Trophoblast cell (in vitro differentiated cells and primary cell): ENCODE data around the gene LRRFIP2.
A peak's percentile ranks its signal among the peaks of the same experiment; 100 is the strongest.

ENCODE experiments used
- DNase-seq, 2 donors: peaks; one replicate each; pipeline ENCODE4 v3.0.0-alpha.2; 2016
- H2AFZ ChIP-seq: 2 replicates; pipeline ENCODE4 v1.6.1; 2013; ENCODE audit warnings: low read length, moderate library complexity, mild to moderate bottlenecking; ENCODE audit not compliant: insufficient read depth, poor library complexity
- H2AK5ac ChIP-seq: 2 replicates; pipeline ENCODE4 v1.6.1; 2013; ENCODE audit warnings: mild to moderate bottlenecking, low read length
- H2BK120ac ChIP-seq: 2 replicates; pipeline ENCODE4 v1.6.1; 2013; ENCODE audit warnings: low read length, mild to moderate bottlenecking, moderate library complexity; ENCODE audit not compliant: insufficient read depth, poor library complexity
- H2BK12ac ChIP-seq: 2 replicates; pipeline ENCODE4 v1.6.1; 2013; ENCODE audit warnings: mild to moderate bottlenecking, low read length, moderate library complexity
- H2BK5ac ChIP-seq: 2 replicates; pipeline ENCODE4 v1.6.1; 2013; ENCODE audit warnings: low read length, low read depth, moderate library complexity, mild to moderate bottlenecking; ENCODE audit not compliant: poor library complexity
- H3K14ac ChIP-seq: 2 replicates; pipeline ENCODE4 v1.6.1; 2013; ENCODE audit warnings: mild to moderate bottlenecking, low read length
- H3K18ac ChIP-seq: 2 replicates; pipeline ENCODE4 v1.6.1; 2013; ENCODE audit warnings: mild to moderate bottlenecking, low read length
- H3K23ac ChIP-seq: 2 replicates; pipeline ENCODE4 v1.6.1; 2013; ENCODE audit warnings: low read length
- H3K27ac ChIP-seq: 2 replicates; pipeline ENCODE4 v1.5.1; 2013; ENCODE audit warnings: low read depth, mild to moderate bottlenecking, inconsistent platforms, low read length, moderate library complexity
- H3K27me3 ChIP-seq: 2 replicates; pipeline ENCODE4 v1.6.1; 2013; ENCODE audit warnings: inconsistent platforms, mild to moderate bottlenecking, low read length, moderate library complexity; ENCODE audit not compliant: insufficient read depth
- H3K36me3 ChIP-seq, 2 experiments: 1 replicate in 1 of 2; 2 replicates in 1 of 2; pipeline ENCODE4 v1.6.1; 2013; ENCODE audit warnings: low read length in 2 of 2, mild to moderate bottlenecking in 2 of 2, moderate library complexity in 1 of 2; ENCODE audit not compliant: insufficient read depth in 2 of 2, control insufficient read depth in 1 of 2
- H3K4ac ChIP-seq: 2 replicates; pipeline ENCODE4 v1.6.1; 2013; ENCODE audit warnings: low read depth, mild to moderate bottlenecking, low read length, moderate library complexity
- H3K4me1 ChIP-seq, 2 experiments: 1 replicate in 1 of 2; 2 replicates in 1 of 2; pipeline ENCODE4 v1.6.1; 2013; ENCODE audit warnings: low read length in 2 of 2, mild to moderate bottlenecking in 2 of 2, moderate library complexity in 1 of 2; ENCODE audit not compliant: insufficient read depth in 2 of 2, control insufficient read depth in 1 of 2
- H3K4me2 ChIP-seq: 2 replicates; pipeline ENCODE4 v1.6.1; 2013; ENCODE audit warnings: inconsistent platforms, mild to moderate bottlenecking, low read length, moderate library complexity
- H3K4me3 ChIP-seq: 2 replicates; pipeline ENCODE4 v1.5.1; 2013; ENCODE audit warnings: mild to moderate bottlenecking, low read depth, low read length, inconsistent platforms
- H3K79me1 ChIP-seq: one replicate; pipeline ENCODE4 v1.6.1; 2013; ENCODE audit warnings: low read length
- H3K79me2 ChIP-seq: 2 replicates; pipeline ENCODE4 v1.6.1; 2013; ENCODE audit warnings: low read length, mild to moderate bottlenecking; ENCODE audit not compliant: control insufficient read depth, insufficient read depth, poor library complexity
- H3K9ac ChIP-seq: 2 replicates; pipeline ENCODE4 v1.6.1; 2013; ENCODE audit warnings: mild to moderate bottlenecking, low read length
- H3K9me3 ChIP-seq: 2 replicates; pipeline ENCODE4 v1.6.1; 2013; ENCODE audit warnings: low read depth, mild to moderate bottlenecking, control low read depth, inconsistent platforms, low read length; ENCODE audit not compliant: insufficient read depth
- H4K12ac ChIP-seq: 2 replicates; pipeline ENCODE4 v1.6.1; 2013; ENCODE audit warnings: low read depth, mild to moderate bottlenecking, low read length, moderate library complexity
- H4K8ac ChIP-seq: 2 replicates; pipeline ENCODE4 v1.6.1; 2013; ENCODE audit warnings: low read depth, mild to moderate bottlenecking, low read length, moderate library complexity
- H4K91ac ChIP-seq: one replicate; pipeline ENCODE4 v1.6.1; 2013; ENCODE audit warnings: low read depth, mild to moderate bottlenecking, low read length, moderate library complexity
- WGBS: extraction: QIAGEN DNeasy Blood & Tissue Kit; methylation state at CpG from one replicate; pipeline ENCODE4 v1.1.7; 2013; ENCODE audit warnings: missing lambda C conversion rate; ENCODE audit not compliant: insufficient read length, insufficient coverage; ENCODE audit errors: extremely low coverage; 5-methylcytosine and 5-hydroxymethylcytosine counted together

Gene LRRFIP2

DNA sequence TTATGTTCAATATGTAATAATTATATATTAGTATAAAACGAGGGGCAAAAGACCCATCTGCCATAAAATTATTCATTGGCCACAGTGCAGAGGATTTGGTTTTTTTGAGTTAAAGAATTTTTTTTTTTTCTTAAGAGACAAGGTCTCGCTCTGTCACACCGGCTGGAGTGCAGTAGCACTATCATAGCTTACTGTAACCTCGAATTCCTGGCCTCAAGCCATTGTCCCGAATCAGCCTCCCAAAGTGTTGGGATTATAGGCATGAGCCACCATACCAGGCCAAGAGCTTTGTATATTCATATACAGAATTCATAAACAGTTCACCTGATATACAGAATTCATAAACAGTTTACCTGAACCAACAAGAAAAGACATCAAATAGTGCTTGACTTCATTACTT, 20.2 kb upstream of the LRRFIP2 start:
- no peak overlapping the region for H3K4me2 ChIP-seq
- H3K4me1 ChIP-seq, result peaks cover 3 to 8% of the 10 kb centered on the region in 2 experiments
- H3K79me2 ChIP-seq, result no peaks in the 10 kb centered on the region

DNA sequence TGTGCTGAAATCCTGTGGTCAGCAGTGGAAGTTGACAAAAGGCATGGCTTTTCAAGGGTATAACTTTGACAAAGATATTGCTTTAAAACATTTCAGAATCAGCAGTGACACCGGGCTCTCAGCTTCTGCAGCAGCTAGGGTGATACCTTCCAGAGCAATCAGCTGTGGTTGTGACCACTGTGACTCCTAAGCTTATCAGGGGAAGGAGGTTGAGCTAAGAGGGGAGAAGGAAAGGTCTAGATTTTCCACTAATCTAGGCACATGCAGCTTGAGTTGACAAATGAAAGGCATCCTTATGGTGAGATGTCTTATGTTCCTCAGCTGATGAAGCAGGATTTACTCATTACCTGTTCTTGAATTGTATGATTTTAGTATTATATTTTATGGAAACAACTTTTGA, 16.3 kb upstream of the LRRFIP2 start:
- no peaks in the 10 kb centered on the region for H3K79me2 ChIP-seq
- H3K23ac ChIP-seq, result no peak overlapping the region
- DNase-seq, result no peak
- no peak overlapping the region for H3K18ac ChIP-seq
- no peaks in the 10 kb centered on the region for H3K9me3 ChIP-seq
- no peak overlapping the region for H2BK12ac ChIP-seq
- no peaks in the 10 kb centered on the region for H3K27me3 ChIP-seq
- H3K4ac ChIP-seq, result no peak overlapping the region
- no peaks in the 10 kb centered on the region for H3K4me1 ChIP-seq
- H3K79me1 ChIP-seq, result no peaks in the 10 kb centered on the region
- H4K12ac ChIP-seq, result no peak overlapping the region
- no peak overlapping the region for H2AFZ ChIP-seq
- H3K14ac ChIP-seq, result no peak overlapping the region
- H4K8ac ChIP-seq, result no peak overlapping the region
- H3K9ac ChIP-seq, result no peak overlapping the region
- H2BK5ac ChIP-seq, result no peak overlapping the region
- no peak overlapping the region for H3K4me3 ChIP-seq
- no CpG with 5 or more reads among the region's 1 CpG for WGBS
- H2AK5ac ChIP-seq, result no peak overlapping the region
- H2BK120ac ChIP-seq, result no peak overlapping the region
- H3K4me2 ChIP-seq, result no peak overlapping the region
- H3K27ac ChIP-seq, result no peak overlapping the region
- H3K36me3 ChIP-seq, result no peaks in the 10 kb centered on the region
- no peak overlapping the region for H4K91ac ChIP-seq

More for the DNA sequence above, 20.2 kb upstream of the LRRFIP2 start:
- no peaks in the 10 kb centered on the region for H3K27me3 ChIP-seq
- H3K18ac ChIP-seq, result no peak overlapping the region
- DNase-seq, result no peak
- no peak overlapping the region for H4K91ac ChIP-seq
- no peak overlapping the region for H4K8ac ChIP-seq
- H3K23ac ChIP-seq, result no peak overlapping the region
- H2BK5ac ChIP-seq, result no peak overlapping the region
- H2BK12ac ChIP-seq, result no peak overlapping the region
- no peak overlapping the region for H2AK5ac ChIP-seq
- no peak overlapping the region for H3K9ac ChIP-seq
- no peak overlapping the region for H3K27ac ChIP-seq
- no peak overlapping the region for H2BK120ac ChIP-seq
- H3K79me1 ChIP-seq, result no peaks in the 10 kb centered on the region
- H3K4me3 ChIP-seq, result no peak overlapping the region
- no peak overlapping the region for H2AFZ ChIP-seq
- H3K36me3 ChIP-seq, result no peaks in the 10 kb centered on the region
- no peaks in the 10 kb centered on the region for H3K9me3 ChIP-seq
- no peak overlapping the region for H4K12ac ChIP-seq
- no CpG with 5 or more reads among the region's 5 CpGs for WGBS
- H3K14ac ChIP-seq, result no peak overlapping the region
- no peak overlapping the region for H3K4ac ChIP-seq

GRCh38 chr3:37189109-37189508, 14.7 kb upstream of the LRRFIP2 start:
- H4K8ac ChIP-seq, result no peak overlapping the region
- no peak overlapping the region for H3K27ac ChIP-seq
- H3K79me1 ChIP-seq, result no peaks in the 10 kb centered on the region
- no peak overlapping the region for H3K4me3 ChIP-seq
- H2BK12ac ChIP-seq, result no peak overlapping the region
- DNase-seq, result no peak
- no peaks in the 10 kb centered on the region for H3K79me2 ChIP-seq
- WGBS, result no CpG with 5 or more reads among the region's 4 CpGs
- H3K36me3 ChIP-seq, result no peaks in the 10 kb centered on the region
- H4K12ac ChIP-seq, result no peak overlapping the region
- no peak overlapping the region for H2BK5ac ChIP-seq
- no peak overlapping the region for H2AFZ ChIP-seq
- H3K4ac ChIP-seq, result no peak overlapping the region
- H3K4me2 ChIP-seq, result no peak overlapping the region
- H3K9me3 ChIP-seq, result no peaks in the 10 kb centered on the region
- H3K18ac ChIP-seq, result no peak overlapping the region
- H2BK120ac ChIP-seq, result no peak overlapping the region
- no peaks in the 10 kb centered on the region for H3K27me3 ChIP-seq
- H3K23ac ChIP-seq, result no peak overlapping the region
- no peak overlapping the region for H4K91ac ChIP-seq
- H3K9ac ChIP-seq, result no peak overlapping the region
- no peak overlapping the region for H2AK5ac ChIP-seq
- no peak overlapping the region for H3K14ac ChIP-seq
- no peaks in the 10 kb centered on the region for H3K4me1 ChIP-seq

GRCh38 chr3:37183976-37184375, 9.6 kb upstream of the LRRFIP2 start:
- Histone ChIP-seq H3K4ac (no peak overlapping the region), H3K14ac (no peak overlapping the region), H2AK5ac (no peak overlapping the region), H3K9ac (no peak overlapping the region), H2BK5ac (no peak overlapping the region), H4K8ac (no peak overlapping the region), H3K79me1 (no peaks in the 10 kb centered on the region), H3K27ac (no peak overlapping the region), H4K91ac (no peak overlapping the region), H3K23ac (no peak overlapping the region), H3K36me3 (peaks cover 0 to 2% of the 10 kb centered on the region in 2 experiments), H3K79me2 (no peaks in the 10 kb centered on the region), H2AFZ (no peak overlapping the region), H3K4me1 (peaks cover 0 to 2% of the 10 kb centered on the region in 2 experiments), H3K27me3 (no peaks in the 10 kb centered on the region), H2BK12ac (peak overlapping the region; percentile 84), H3K9me3 (no peaks in the 10 kb centered on the region), H3K4me2 (no peak overlapping the region), H2BK120ac (no peak overlapping the region), H3K18ac (no peak overlapping the region), H4K12ac (no peak overlapping the region), H3K4me3 (no peak overlapping the region)
- no CpG with 5 or more reads among the region's 5 CpGs for WGBS
- no peak for DNase-seq
